Measurements from ENCODE around the gene CDK5. TPM values are rescaled to one million over a fixed set of nuclear protein-coding genes. Genes with fewer than 3 reads are reported as not detected.

CDK5 gene
- total RNA-seq, 1 donor from 2014 or later, result 27.0 TPM

DNA sequence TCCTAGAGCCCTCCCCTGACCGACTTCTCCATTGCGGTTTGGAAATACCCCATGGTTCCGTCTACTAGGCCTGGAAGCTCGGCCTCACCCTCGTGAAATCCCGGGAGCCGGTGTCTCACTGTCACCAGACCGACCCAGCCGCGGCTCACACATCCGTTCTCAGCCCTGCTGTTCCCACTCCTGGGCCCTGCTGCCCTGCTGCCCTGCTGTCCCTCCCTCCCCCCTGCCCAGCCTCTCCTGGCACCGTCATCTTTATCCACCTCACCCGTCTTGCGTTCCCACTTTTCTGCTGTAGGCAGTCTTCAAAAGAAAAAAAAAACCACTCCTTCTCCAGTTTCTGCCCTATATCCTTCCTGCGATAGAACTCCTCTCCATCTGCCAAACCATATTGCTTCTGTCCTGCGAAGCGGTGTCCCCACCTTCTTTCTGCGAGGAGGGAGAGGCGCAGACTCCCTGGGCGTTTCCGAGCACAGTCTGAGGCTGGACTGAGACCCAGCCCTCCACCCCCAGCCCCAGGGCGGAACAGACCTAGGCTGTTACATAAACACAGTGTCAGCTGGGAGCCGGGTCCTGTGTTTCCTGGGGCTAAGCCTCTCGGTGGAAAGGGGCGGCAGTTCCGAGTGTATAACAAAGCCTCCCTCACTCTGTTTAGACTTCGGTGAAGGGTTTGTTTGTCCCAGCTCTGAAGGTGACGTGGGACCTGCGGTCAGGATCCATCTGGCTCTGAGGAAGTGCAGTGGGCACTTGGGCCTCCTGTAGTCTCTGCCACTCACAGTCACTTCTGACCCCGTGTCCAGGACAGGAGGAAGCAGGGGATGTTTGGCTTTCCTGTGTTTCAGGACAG, 31.4 kb upstream of the CDK5 start:
- Histone ChIP-seq H3K36me3 (ENCODE audit: control insufficient read depth, insufficient read depth, low read length) (peaks cover 1% of the 10 kb centered on the region), H3K4me3 (ENCODE audit: low read depth, low read length) (peak overlapping the region; percentile 81), H3K27me3 (ENCODE audit: control insufficient read depth, insufficient read depth, low read length) (no peaks in the 10 kb centered on the region)
- no peak for DNase-seq (ENCODE audit: low read depth)
- TF ChIP-seq, protein P1, sequence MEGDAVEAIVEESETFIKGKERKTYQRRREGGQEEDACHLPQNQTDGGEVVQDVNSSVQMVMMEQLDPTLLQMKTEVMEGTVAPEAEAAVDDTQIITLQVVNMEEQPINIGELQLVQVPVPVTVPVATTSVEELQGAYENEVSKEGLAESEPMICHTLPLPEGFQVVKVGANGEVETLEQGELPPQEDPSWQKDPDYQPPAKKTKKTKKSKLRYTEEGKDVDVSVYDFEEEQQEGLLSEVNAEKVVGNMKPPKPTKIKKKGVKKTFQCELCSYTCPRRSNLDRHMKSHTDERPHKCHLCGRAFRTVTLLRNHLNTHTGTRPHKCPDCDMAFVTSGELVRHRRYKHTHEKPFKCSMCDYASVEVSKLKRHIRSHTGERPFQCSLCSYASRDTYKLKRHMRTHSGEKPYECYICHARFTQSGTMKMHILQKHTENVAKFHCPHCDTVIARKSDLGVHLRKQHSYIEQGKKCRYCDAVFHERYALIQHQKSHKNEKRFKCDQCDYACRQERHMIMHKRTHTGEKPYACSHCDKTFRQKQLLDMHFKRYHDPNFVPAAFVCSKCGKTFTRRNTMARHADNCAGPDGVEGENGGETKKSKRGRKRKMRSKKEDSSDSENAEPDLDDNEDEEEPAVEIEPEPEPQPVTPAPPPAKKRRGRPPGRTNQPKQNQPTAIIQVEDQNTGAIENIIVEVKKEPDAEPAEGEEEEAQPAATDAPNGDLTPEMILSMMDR (IDR thresholded peaks at IDR 0.05; ENCODE audit: insufficient read depth, low read length, poor library complexity, severe bottlenecking), result no peak

DNA sequence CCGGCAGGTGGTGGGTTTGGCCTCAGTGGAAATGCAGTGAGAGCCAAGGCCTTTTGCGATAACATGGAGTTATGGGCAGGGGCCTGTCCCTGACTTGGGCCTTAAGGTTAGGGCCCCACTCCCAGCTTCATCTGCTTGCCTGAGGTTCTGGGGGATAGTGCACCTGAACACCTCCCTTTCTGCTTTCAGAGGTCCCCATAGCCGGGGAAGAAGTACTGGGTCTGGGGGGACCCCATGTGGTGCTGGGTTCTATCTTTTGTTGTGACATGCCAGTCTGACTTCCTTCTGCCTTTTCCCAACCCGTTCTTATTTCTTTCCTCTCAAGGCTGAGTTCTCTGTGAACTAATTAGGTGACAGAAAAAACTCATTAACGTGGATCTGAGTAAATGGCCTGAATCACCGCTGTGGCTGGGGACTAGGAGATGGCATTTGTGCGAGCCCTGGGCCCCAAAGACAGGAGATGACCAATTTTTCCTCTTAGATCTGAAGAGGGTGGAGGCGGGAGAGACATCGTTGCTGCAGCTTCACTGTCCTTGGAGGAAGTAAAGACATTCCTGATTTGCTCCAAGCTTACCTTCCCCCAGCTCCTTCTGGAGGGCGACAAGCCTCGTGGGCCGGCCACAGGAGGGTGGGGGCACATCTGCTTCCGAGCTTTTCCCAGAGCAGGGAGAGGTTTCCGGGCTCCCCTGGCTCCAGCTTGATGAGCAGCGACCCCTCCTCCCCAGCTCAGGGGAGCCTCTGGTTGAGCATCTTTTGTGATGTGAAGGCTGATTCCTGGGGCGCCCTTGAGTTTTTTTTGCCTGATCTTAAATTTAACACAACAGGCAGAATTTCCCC, 30.5 kb upstream of the CDK5 start:
- no peak for DNase-seq (ENCODE audit: low read depth)
- peak overlapping the region; percentile 81 for H3K4me3 ChIP-seq (ENCODE audit: low read depth, low read length)
- TF ChIP-seq, protein P1 (IDR thresholded peaks at IDR 0.05; ENCODE audit: insufficient read depth, low read length, poor library complexity, severe bottlenecking), result no peak
- peaks cover 1% of the 10 kb centered on the region for H3K36me3 ChIP-seq (ENCODE audit: control insufficient read depth, insufficient read depth, low read length)
- H3K27me3 ChIP-seq (ENCODE audit: control insufficient read depth, insufficient read depth, low read length), result no peaks in the 10 kb centered on the region

DNA sequence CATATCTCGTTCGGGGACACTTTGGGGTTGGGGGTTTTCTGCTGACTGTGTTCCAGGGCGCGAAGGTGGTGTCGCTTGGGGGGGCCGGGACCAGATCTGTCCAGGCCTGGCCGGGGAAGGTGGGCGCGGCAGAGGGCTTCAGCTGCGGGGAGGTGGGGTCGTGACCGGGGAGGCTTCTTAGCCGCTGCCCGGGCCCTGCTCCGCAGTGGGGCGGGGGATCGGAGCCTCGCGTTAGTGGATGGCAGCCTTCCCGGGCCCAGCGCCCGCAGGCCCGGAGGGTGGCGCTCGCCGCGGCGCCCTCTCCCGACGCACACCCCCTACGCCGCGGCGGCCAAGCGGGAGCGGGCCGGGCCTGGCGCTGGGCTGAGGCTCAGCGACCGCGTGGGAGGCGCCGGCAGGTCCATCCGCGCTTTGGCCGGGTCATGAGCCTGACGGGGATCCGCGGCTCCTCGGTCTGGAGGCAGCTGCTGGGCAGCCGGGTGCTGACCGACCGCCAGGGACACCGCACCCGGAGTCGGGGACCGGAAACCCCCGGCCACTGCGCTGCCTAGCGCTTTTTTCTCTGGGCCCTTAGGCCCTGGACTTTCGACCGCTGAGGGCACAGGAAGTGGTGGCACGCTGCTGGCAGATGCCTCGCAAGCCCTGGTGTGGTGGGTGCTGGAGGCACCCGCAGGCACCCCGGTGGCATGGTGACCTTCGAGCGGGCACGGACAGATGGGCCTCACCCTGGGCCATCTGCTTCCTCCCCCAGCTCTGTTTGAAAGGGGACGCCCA, 29.7 kb upstream of the CDK5 start:
- Histone ChIP-seq H3K27me3 (ENCODE audit: control insufficient read depth, insufficient read depth, low read length) (no peaks in the 10 kb centered on the region), H3K4me3 (ENCODE audit: low read depth, low read length) (peak overlapping the region; percentile 81), H3K36me3 (ENCODE audit: control insufficient read depth, insufficient read depth, low read length) (peaks cover 1% of the 10 kb centered on the region)
- TF ChIP-seq, protein P1 (IDR thresholded peaks at IDR 0.05; ENCODE audit: insufficient read depth, low read length, poor library complexity, severe bottlenecking), result no peak
- no peak for DNase-seq (ENCODE audit: low read depth)

DNA sequence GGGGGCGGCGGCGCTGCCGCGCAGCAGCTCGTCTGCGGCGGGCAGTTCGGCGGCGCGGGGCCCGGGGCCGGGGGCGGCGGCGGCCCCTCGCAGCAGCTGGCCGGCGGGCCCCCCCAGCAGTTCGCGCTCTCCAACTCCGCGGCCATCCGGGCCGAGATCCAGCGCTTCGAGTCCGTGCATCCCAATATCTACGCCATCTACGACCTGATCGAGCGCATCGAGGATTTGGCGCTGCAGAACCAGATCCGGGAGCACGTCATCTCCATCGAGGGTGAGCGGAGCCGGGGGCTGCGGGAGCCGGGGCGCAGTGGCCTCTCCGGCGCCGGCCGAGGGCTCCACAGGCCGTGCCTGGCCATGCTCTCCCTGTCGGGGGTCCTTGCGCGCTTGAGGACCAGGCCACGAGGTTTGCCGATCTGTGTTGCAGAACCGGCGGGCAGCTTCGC, 29.1 kb upstream of the CDK5 start:
- peaks cover 1% of the 10 kb centered on the region for H3K36me3 ChIP-seq (ENCODE audit: control insufficient read depth, insufficient read depth, low read length)
- H3K27me3 ChIP-seq (ENCODE audit: control insufficient read depth, insufficient read depth, low read length), result no peaks in the 10 kb centered on the region
- TF ChIP-seq, protein P1 (IDR thresholded peaks at IDR 0.05; ENCODE audit: insufficient read depth, low read length, poor library complexity, severe bottlenecking), result no peak
- no peak for DNase-seq (ENCODE audit: low read depth)
- peak overlapping the region; percentile 81 for H3K4me3 ChIP-seq (ENCODE audit: low read depth, low read length)

DNA sequence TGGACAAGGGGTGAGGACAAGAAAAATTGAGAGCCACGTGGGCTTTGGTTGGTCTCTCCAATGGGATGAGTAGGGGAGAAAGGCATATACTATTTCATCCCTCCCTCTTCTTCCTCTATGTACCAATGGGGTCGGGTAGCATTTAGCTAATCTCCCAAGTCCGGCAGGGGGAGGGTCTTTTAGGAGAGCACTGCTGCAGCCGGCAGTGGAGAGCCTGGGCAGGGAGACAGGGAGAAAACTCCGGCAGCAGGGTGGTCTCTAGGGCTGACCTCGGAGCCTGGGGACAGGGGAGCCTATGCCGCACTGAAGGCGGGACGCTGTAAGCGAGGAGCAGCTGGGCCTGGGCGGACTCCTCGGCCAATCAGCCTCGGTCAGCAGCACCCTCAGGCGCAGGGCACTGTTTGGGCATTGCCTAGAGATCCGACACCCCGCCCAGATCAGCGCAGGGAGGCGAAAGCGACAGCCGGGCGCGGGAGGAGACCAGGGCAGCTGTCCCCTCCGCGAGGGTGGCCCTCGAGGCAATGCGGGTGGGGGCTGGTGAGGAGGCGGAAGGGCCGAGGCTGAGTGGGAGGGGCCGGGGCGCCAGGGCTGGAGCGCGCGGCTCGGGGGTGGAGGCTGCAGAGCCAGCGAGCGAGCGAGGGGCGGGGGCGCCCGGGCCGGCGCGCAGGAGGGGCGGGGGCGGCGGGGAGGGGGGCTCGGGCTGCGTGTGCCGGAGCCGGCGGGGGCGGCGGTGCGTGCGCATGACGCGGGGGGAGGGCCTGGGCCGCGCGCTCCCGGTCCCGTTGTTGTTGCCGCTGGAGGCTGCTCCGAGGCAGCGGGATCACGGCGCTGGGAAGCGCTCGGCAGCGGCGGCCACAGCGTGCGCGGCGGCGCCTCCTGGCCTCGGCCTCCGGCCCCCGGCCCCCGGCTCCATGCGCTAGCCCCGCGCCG, 28.3 kb upstream of the CDK5 start, which contains the start of gene AGAP3:
TSS of gene AGAP3 (plus strand) at position 785 of the 930 bp plus-strand sequence. CDS start 267 bp downstream, outside the sequence.
- H3K36me3 ChIP-seq (ENCODE audit: control insufficient read depth, insufficient read depth, low read length), result peaks cover 1% of the 10 kb centered on the region
- DNase-seq (ENCODE audit: low read depth), result no peak
- TF ChIP-seq, protein P1 (IDR thresholded peaks at IDR 0.05; ENCODE audit: insufficient read depth, low read length, poor library complexity, severe bottlenecking), result no peak
- peak within 1 kb of the TSS; percentile 81 for H3K4me3 ChIP-seq (ENCODE audit: low read depth, low read length)
- no peaks in the 10 kb centered on the region for H3K27me3 ChIP-seq (ENCODE audit: control insufficient read depth, insufficient read depth, low read length)
